ENCODE data around the gene PFKL.

The PFKL gene

GRCh38 chr21:44365251-44365966, 65.6 kb downstream of the PFKL start:
- DNase-seq (ENCODE audit: low spot score): no peak

GRCh38 chr21:44365967-44366585, 66.2 kb downstream of the PFKL start:
- DNase-seq (ENCODE audit: low spot score): no peak

GRCh38 chr21:44366586-44367211, 66.8 kb downstream of the PFKL start:
- no peak for DNase-seq (ENCODE audit: low spot score)

- DNase-seq (ENCODE audit: low spot score): peak; percentile 32
Observed at GRCh38 chr21:44368711-44369446, 69.0 kb downstream of the PFKL start.

- peak; percentile 73 for DNase-seq (ENCODE audit: low spot score)
Observed at GRCh38 chr21:44370027-44370735, 70.3 kb downstream of the PFKL start.

- no peak for DNase-seq (ENCODE audit: low spot score)
Observed at GRCh38 chr21:44370786-44371410, 71.0 kb downstream of the PFKL start.

- no peak for DNase-seq (ENCODE audit: low spot score)
Observed at GRCh38 chr21:44371596-44371995, 71.7 kb downstream of the PFKL start.

GRCh38 chr21:44372616-44373015, 72.8 kb downstream of the PFKL start:
- no peak for DNase-seq (ENCODE audit: low spot score)

GRCh38 chr21:44374601-44375280, 74.9 kb downstream of the PFKL start:
- DNase-seq (ENCODE audit: low spot score): no peak

- DNase-seq (ENCODE audit: low spot score): no peak
Observed at GRCh38 chr21:44375281-44375651, 75.4 kb downstream of the PFKL start.

GRCh38 chr21:44375761-44376241, 75.9 kb downstream of the PFKL start:
- no peak for DNase-seq (ENCODE audit: low spot score)

GRCh38 chr21:44376606-44377005, 76.8 kb downstream of the PFKL start:
- no peak for DNase-seq (ENCODE audit: low spot score)
